Body of pancreas (tissue), 4 donors: ENCODE measurements around the gene PVALB. TPM values are rescaled to one million over a fixed set of nuclear protein-coding genes. Genes with fewer than 3 reads are reported as not detected.

Source experiments
- ATAC-seq: fragments of 150-250 bp; one replicate; pipeline ENCODE4 v1.9.1; 2016
- DNase-seq, 4 donors: peaks; one replicate each; pipeline ENCODE4 v3.0.0-alpha.2; 2019
- H3K27ac ChIP-seq, 4 donors: fragments of 200-600 bp; sonication (generic); 1 replicate in 3 of 4; 2 replicates in 1 of 4; pipeline versions ENCODE4 v1.5.1 to v1.6.1; 2016 to 2019; ENCODE audit warnings: mild to moderate bottlenecking in 1 of 4, mixed read lengths in 1 of 4, moderate library complexity in 1 of 4
- H3K27me3 ChIP-seq, 2 donors: fragments of 200-600 bp; sonication (generic); one replicate each; pipeline ENCODE4 v1.6.0; 2016; ENCODE audit warnings: mild to moderate bottlenecking in 1 of 2
- H3K36me3 ChIP-seq, 2 donors: fragments of 200-600 bp; sonication (generic); replicated peaks in 1 of 2; 2 replicates each; pipeline ENCODE4 v1.5.1; 2016; ENCODE audit warnings: low read depth in 2 of 2; ENCODE audit not compliant: insufficient read depth in 1 of 2
- H3K4me1 ChIP-seq: fragments of 200-600 bp; sonication (generic); one replicate; pipeline ENCODE4 v1.6.0; 2016
- H3K4me3 ChIP-seq, 2 donors: fragments of 200-600 bp; sonication (generic); 1 replicate in 1 of 2; 2 replicates in 1 of 2; pipeline ENCODE4 v1.5.1; 2016 to 2019
- H3K9me3 ChIP-seq, 3 donors: fragments of 200-600 bp; sonication (generic); 1 replicate in 2 of 3; 2 replicates in 1 of 3; pipeline ENCODE4 v1.5.1; 2016
- CTCF ChIP-seq, 7 experiments: fragments of 450-650 bp in 4 of 7; fragments of 200-600 bp in 3 of 7; sonication (generic) in 3 of 7; IDR thresholded peaks; one replicate each; pipeline ENCODE4 v1.5.1; 2016 to 2019; ENCODE audit warnings: antibody characterized with exemption in 7 of 7
- POLR2A ChIP-seq, 3 donors: fragments of 450-650 bp; IDR thresholded peaks; one replicate each; pipeline ENCODE4 v1.6.1; 2016; ENCODE audit warnings: antibody characterized with exemption in 3 of 3, mild to moderate bottlenecking in 2 of 3
- WGBS, 2 donors: methylation state at CpG; one replicate each; pipeline ENCODE4 v1.1.5; 2017; 5-methylcytosine and 5-hydroxymethylcytosine counted together
- intact Hi-C: fragments of 100-400 bp; cut with DNase I; formaldehyde crosslinking; loops from one replicate; pipeline ENCODE4 v1.15.1; 2023
- total RNA-seq, 2 donors: library from RNA; depleted of rRNA; stranded (reverse); fragments of >200 nt; gene quantifications; one replicate each; pipeline ENCODE4 v1.1.0, GENCODE V29; 2016

The PVALB gene
- total RNA-seq, 2 donors from 2014 or later, result not detected

GRCh38 chr22:36772451-36772850, 44.4 kb downstream of the PVALB start:
- H3K4me3 ChIP-seq, result no peak overlapping the region
- peaks cover 14% of the 10 kb centered on the region for H3K4me1 ChIP-seq

GRCh38 chr22:36771356-36772063, 45.3 kb downstream of the PVALB start:
- Histone ChIP-seq H3K27ac (no peak overlapping the region), H3K36me3 (no peaks in the 10 kb centered on the region), H3K27me3 (no peaks in the 10 kb centered on the region), H3K4me1 (peaks cover 10% of the 10 kb centered on the region), H3K4me3 (no peak overlapping the region), H3K9me3 (no peaks in the 10 kb centered on the region)
- WGBS, 2 donors, result 87 to 93% methylated on average over 13 of the region's 13 CpGs
- intact Hi-C loops, result loop anchor here (5.0 kb wide), 1 partner anchor 224 kb away; no protein-coding TSS in a partner anchor
- DNase-seq, result peak in 1 of 4 donors; percentile 7
- ATAC-seq, result no peak
- TF ChIP-seq POLR2A (IDR thresholded peaks at IDR 0.05), result no peak
- TF ChIP-seq CTCF (IDR thresholded peaks at IDR 0.05), result no peak

More at GRCh38 chr22:36772451-36772850, 44.4 kb downstream of the PVALB start:
- DNase-seq, result no peak
- H3K27me3 ChIP-seq, result no peaks in the 10 kb centered on the region
- no peak for ATAC-seq
- 87 to 88% methylated on average over 8 of the region's 8 CpGs for WGBS, 2 donors
- no peak overlapping the region for H3K27ac ChIP-seq
- no peaks in the 10 kb centered on the region for H3K9me3 ChIP-seq
- H3K36me3 ChIP-seq, result no peaks in the 10 kb centered on the region
- intact Hi-C loops, result loop anchor here (5.0 kb wide), 1 partner anchor 225 kb away; no protein-coding TSS in a partner anchor
- no peak for TF ChIP-seq POLR2A (IDR thresholded peaks at IDR 0.05)

- no peaks in the 10 kb centered on the region for H3K36me3 ChIP-seq
- DNase-seq, result peak in 1 of 4 donors; percentile 9
- no peak overlapping the region for H3K27ac ChIP-seq
- no peak for ATAC-seq
- intact Hi-C loops, result loop anchor here (5.0 kb wide), 1 partner anchor 223 kb away; no protein-coding TSS in a partner anchor
- WGBS, 2 donors, result 63 to 80% methylated on average over 11 of the region's 11 CpGs
- H3K27me3 ChIP-seq, result no peaks in the 10 kb centered on the region
- H3K4me3 ChIP-seq, result no peak overlapping the region
- H3K9me3 ChIP-seq, result no peaks in the 10 kb centered on the region
- H3K4me1 ChIP-seq, result peaks cover 8% of the 10 kb centered on the region
- no peak for TF ChIP-seq CTCF (IDR thresholded peaks at IDR 0.05)
These were observed 46.2 kb downstream of the PVALB start for GRCh38 chr22:36770513-36771231.

GRCh38 chr22:36769541-36770512, 47.0 kb downstream of the PVALB start:
- intact Hi-C loops, result loop anchor here (5.0 kb wide), 1 partner anchor 223 kb away; no protein-coding TSS in a partner anchor
- peaks cover 2% of the 10 kb centered on the region for H3K4me1 ChIP-seq
- TF ChIP-seq POLR2A (IDR thresholded peaks at IDR 0.05) (no peak), CTCF (IDR thresholded peaks at IDR 0.05) (no peak)
- H3K4me3 ChIP-seq, result no peak overlapping the region
- no peak overlapping the region for H3K27ac ChIP-seq
- DNase-seq (no peak), ATAC-seq (no peak)
- H3K9me3 ChIP-seq, result no peaks in the 10 kb centered on the region
- H3K27me3 ChIP-seq, result no peaks in the 10 kb centered on the region
- 77 to 79% methylated on average over 23 of the region's 23 CpGs for WGBS, 2 donors
- no peaks in the 10 kb centered on the region for H3K36me3 ChIP-seq
